HG03460 (cell line): ENCODE data around the gene PGBD5.
"Not testable (repeated sequence)": the region's sequence is repeated elsewhere in the genome, so short reads cannot be mapped to it uniquely, and the experiment has no call there.

Experiments
- ATAC-seq: cut with Tn5 transposase; IDR thresholded peaks from one replicate; pipeline ENCODE4 v1.9.1; 2021; ENCODE audit not compliant: unreplicated experiment

Gene PGBD5

DNA sequence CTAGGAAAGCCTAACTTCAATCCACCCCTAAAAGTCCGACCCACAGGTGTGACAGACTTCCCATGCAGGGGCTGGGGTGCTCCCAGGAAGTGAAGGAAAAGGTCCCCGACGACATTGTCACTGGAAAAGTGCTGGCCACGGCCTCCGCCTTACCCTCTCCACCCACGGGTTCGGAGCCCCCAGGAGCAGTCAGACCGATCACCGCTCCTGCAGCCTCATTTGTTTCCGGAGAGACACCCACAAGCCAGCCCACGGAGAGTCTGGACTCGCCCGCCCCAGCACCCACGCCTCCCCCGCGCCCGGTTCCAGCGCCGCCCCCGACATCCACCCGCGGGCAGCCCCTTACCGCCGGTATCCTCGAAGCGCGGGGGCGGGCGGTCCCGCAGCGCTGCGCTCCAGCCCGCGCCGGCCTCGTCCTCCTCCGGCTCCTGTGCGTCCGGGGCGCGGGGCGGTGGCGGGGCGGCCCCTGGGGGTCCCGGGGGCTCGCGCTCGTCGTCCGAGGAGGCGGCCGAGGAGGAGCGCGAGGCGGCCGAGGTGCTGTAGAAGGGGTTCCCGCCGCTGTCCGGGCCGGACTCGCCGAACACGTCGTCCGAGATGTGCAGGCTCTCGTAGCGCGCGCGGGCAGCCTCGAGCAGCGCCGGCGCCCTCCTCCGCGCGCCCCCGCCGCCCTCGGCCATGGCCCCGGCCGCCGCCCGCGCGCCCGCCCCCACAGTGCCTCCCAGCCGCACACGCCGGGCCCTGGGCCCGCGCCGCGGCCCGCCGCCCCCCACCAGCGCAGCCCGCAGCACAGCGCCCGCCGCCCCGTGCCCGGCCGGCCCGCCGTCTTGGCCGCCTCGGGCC is 660 bp downstream of the PGBD5 start:
- peak; percentile 8 for ATAC-seq

DNA sequence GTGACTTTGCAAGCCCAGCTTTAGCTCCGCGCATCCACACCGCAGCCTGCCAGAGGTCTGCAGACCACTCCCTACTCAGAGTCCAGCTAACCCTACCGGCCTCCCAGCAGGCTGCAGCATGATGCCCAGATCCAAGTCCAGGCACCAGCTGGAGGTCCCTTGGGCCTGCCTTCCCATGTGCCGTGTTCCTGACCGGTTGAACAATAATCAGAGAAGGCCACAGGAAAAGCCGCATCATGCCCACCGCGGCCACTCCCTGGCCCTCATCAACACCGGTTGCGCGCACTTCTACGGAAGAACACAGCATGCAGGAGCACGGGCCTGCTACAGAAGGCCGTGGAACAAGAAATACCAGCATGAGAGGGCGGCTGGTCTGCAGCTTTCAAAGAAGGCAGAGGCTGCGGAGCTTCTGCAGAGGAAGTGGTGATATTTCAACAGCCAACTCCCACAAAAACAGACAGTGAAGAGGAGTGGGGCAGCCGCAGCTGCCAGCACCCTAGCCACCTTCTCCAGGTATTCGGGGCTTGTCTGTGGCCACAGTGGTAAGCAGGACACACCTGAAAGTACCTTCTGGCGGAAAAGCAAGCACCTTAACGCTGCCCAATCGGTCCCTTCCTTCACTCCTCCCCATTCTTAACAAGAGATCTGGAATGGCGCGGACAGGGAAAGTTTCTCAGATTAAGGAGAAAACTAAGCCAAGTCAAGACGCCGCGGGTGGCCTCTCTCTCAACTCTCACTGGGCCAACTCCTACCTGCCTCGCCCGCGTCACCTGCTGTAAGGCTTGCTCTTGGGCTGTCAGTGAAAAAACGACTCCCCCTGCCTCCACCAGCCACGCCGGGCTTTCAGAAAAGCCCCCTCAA is 1.5 kb downstream of the PGBD5 start:
- no peak for ATAC-seq

DNA sequence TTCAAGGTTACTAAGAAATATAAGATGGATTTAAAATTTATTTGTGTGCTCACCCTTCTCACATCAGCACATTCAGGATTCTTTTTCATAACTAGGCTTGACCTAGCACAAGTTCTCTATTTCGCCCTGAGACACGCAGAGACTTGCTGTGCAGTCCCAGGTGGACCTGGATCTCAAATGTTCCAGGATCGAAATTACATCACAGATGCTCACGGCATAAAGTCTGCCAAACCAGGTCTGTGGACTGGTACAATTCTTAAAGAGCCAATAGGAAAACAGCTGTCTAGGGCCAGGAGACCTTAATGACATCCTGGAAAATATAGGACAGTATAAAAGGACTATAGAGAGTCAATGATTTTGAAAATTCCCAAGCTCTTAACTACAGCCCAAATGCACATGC is 2.2 kb downstream of the PGBD5 start:
- ATAC-seq, result no peak

DNA sequence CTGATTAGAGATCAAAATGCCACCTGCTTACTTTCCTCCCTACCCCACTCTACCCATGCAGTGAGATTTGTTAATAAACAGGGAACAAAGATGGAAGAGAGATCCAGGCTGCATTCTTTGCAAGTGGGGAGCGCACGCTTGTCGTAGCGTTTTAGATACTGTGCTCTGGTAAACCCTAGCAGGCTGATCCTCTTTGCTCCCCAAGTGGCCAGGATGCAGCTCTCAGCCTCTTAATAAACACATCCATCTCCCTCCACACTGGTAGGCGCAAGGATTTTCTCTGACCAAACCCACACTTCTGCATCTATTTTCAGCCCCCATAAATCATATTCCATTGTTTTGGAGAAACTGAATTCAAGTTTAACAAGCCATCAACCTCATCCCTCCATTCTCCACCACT is 2.9 kb downstream of the PGBD5 start:
- ATAC-seq, result no peak

DNA sequence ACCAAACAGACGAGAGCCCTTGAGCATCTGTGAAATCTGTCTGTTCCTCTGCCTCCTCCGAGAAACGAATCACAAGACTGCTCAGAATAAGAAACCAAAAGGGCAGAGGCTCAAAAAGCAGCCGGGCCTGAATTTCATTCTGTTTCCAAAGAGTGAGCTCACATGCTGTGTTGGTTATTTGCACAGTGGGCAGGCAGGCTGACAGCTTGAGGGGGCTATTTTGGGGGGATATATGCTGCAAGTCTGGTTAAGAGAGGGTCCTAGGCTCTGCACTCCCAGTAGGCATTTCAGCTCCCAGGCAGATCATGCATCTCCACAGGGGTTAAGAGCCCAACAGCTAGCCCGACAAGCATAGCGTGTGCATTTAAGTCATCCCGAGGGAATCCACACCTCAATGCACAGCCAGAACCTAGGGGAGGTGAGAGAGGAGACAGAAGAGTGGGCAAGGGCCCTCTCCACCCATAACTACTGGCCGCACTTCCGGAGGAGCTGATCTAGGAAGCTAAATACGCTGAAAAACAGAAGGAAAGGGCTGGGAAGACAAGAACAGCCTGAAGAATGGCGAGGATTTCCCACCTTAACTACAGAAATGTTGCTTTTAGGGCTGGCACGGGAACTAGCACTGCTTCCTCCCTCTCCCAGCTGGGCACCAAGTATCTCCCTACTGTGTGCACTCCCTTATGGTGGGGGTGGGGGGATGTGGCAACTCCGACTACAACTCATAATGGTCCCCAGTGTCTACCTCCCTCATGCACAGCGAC is 3.7 kb downstream of the PGBD5 start:
- ATAC-seq, result no peak

DNA sequence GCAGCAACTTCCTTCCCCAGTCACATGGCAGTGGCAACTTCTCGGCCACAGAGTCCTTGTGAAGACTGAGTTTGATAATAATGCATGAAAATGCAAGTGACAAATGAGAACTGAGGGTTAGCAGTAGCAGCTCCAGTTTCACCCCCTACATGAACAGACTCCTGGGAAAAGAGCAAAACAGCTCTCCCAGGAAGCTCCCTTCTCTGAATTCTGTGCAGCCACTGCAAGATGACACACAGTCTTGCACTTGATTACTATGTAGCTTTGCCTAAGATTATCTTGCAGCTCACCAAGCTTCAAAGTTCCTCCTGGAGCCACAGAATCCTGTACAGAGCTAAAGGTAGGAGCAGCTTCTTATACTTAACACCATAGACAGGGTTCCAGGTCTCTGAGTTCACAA is 4.7 kb downstream of the PGBD5 start:
- no peak for ATAC-seq

DNA sequence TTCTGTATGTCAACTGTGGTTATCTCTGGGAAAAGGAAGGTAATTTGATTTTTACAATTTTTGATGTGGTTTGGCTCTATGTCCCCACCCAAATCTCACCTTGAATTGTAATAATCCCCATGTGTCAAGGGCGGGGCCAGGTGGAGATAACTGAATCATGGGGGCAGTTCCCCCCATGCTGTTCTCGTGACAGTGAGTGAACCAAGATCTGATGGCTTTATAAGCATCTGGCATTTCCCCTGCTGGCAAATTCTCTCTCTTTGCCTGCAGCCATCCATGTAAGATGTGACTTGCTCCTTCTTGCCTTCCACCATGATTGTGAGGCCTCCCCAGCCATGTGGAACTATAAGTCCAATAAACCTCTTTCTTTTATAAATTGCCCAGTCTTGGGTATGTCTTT is 5.8 kb downstream of the PGBD5 start:
- ATAC-seq, result not testable (repeated sequence)

DNA sequence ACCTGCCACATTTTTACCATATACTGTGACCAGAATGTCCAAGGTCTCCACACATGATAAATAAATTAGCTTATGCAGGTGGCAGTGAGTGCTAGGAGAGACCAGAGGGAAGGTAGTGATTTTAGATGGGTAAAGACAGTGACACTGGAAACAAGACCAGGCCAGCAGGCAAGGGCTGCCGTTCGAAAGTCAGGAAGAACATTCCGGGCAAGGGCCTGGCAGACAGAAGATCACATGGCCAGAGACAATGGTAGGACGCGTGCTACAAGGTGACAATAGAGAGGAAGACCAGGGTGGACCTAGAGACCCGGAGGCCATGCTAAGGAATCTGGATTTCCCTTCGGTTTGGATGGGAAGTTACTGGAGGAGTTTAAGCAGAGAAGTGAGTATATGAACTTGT is 9.7 kb downstream of the PGBD5 start:
- ATAC-seq, result no peak

DNA sequence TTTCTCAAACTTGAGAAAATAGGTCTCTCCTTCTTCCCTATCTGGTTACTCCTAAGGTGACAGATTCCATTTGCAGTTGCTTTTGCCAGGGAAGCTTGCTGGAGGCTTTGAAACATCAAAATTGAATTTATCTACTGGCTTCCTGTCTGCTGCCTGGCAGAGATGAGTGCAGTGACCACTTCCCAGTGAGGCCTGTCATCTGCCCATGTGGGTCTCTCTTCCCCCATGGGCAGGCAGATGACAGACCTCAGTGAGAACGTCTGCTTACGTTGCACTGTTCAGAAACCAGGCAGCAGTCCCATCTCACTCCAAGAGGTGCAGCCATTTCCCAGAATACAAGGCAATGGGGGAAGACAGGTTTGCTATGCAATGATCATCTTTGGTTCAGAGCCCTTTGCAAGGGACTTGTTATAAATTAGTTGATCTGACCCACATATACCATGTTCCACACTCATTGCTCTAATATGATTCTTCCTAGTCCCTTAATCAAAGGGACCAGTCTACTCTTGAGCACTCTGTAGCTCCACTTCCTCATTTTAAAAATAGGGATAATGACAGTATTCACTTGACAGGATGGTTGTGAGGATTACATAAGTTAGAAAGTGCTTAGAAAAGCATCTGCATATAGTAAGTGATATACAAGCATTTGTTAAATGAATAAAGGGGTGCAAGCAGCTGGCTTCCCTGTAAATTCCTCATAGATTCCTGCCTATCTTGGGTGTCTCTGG is 10.6 kb downstream of the PGBD5 start:
- ATAC-seq, result no peak

DNA sequence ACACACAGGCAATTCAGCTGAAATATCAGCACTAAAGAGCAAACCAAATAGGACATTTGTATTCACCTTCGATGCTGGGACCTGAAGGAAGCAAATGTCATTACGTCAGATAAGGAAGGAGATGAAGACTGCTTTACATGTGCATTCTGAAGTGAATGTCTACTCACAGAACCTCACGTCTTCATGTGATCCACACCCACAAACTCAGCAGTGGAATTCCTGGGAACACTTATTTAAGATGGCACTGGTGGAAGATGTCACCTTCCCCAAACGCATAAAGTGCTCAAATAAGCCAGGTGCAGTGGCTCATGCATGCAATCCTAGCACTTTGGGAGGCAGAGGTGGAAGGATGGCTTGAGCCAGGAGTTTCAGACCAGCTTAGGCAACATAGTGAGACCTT is 11.4 kb downstream of the PGBD5 start:
- no peak for ATAC-seq

DNA sequence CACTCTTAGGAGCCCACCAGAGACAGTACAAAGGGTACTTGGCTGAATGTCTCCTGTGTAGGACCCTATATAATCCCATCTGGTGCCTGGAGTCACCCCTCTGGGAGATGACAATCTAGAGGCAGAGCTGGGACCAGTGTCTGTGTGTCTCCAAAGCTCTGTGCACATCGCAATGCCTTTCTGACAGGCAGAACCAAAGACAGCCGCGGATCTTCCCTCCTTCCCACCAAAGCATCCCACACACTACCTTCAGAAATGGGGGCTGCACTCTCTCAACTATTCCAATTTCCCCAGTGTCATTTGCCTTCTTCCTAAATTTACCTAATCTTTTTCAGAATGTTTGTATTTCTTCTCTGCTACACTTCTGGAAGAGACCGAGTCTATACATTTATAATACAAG is 12.0 kb downstream of the PGBD5 start:
- ATAC-seq, result no peak

DNA sequence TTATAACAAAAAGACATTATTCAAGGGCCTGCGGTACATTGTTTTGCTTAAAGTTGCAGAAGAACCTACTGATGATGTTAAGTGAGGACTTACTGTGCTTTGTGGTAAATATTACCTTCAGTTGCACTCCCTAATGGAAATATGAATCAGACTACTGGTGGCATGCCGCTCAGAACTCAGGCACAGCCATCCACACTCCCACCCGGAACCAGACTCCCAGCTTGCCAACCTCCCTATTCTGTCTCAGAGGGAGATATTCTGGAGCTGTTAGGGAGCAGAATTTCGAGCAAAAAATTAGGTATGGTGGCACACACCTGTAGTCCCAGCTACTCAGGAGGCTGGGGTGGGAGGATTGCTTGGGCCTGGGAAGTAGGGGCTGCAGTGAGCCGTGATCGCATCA is 13.1 kb downstream of the PGBD5 start:
- ATAC-seq, result no peak

DNA sequence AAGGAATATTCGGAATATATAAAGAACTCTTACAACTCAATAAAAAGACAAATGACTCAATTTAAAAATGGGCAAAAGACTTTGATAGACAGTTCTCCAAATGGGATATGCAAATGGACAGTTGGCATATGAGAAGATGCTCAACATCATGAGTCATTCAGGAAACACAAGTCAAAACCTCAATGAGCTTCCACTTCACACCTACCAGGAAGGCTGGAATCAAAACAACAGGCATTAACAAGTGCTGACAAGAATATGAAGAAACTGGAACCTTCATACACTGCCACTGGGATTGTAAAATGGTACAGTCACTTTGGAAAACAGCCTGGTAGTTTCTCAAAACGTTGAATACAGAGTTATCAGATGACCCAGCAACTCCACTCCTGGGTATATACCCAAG is 17.2 kb downstream of the PGBD5 start:
- ATAC-seq, result no peak

DNA sequence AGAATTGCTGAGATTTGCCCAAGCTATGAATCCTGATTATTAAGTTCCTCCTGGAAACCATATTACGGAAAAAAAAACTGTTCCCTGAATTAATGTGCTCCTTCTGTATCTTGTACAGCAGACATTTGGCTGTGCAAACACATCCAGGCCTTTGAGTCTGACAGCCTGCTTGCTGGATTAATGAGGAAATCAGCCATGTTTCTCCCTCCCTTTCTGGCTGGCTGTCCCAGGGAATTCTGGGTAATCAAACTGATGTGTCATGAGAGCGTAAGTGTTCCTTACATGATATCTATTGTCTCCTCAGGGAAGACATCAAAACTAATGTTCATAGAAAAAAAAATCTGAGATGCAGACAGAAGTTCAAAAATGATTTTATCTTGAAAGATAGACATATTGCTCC is 18.8 kb downstream of the PGBD5 start:
- no peak for ATAC-seq

DNA sequence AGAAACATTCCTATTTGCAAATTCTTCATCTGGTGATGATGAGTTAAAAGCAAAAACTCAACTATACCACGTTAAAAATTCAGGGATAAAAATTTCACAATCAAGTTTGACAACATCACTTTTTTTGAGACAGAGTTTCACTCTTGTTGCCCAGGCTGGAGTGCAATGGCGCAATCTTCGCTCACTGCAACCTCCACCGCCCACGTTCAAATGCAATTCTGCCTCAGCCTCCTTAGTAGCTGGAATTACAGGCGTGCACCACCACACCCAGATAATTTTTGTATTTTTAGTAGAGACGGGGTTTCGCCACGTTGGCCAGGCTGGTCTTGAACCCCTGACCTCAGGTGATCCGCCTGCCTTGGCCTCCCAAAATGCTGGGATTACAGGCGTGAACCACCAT is 19.4 kb downstream of the PGBD5 start:
- not testable (repeated sequence) for ATAC-seq

DNA sequence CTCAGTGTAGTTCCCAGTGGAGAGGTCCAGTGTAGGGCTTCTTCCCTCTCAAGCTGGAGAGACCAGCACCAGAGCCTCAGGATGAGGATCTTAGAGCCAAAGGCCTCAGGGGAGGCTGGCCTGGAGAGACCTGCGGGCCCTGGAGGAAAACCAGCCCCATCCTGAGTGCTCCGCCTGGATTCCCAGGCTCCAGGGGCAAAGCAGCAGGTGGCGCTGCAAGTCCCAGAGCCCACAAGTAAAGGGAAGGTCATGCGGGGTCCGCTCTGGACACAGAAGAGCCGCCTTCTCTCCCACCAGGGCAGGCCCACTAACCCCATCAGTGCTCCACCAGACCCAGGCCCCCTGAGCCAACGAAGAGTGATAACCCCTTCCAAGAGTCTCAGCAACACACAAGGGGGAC is 22.7 kb downstream of the PGBD5 start:
- no peak for ATAC-seq

DNA sequence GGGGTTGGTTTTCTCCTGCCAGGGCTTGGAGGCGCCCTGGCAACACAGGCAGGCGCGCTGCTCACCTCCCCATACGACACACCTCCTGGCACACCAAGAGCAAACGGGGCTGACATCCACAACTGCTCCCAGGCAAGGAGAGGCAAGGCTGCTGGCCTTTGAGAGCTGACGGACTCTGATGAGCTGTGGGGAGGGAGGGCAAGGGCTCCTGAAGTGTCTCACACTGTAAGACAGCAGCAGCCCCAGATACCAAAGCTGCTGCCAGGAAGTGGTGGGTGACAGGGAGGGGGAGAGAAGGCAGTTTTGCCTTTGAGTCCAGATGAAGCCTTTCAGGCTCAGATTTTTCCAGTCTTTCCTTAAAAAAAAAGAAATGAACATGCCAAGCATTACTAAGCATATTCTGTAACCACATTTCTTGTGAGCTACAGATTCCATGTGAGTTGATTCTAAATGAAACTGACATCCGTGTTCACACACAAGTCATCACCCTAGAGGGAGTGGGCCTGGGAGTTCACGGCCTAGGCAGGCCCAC is 24.3 kb downstream of the PGBD5 start:
- no peak for ATAC-seq

DNA sequence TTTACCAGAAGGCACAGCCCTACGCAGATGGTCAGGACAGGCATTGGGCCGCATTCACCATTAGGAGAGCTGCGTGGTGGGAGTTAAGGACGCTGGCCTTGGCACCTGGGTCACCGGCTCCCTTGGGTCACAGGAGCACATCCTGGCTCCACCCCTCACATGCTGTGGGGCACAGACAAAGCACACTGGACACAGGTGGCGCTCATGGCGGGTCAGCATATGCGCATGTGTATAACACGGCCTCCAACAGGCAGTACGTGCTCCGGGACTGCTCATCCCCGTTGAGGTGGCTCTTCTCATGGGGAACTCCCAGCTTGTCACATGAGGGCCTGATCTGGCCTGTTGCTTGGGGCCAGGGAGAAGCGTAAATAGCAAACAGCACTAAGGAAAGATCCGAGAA is 25.0 kb downstream of the PGBD5 start:
- ATAC-seq, result no peak

DNA sequence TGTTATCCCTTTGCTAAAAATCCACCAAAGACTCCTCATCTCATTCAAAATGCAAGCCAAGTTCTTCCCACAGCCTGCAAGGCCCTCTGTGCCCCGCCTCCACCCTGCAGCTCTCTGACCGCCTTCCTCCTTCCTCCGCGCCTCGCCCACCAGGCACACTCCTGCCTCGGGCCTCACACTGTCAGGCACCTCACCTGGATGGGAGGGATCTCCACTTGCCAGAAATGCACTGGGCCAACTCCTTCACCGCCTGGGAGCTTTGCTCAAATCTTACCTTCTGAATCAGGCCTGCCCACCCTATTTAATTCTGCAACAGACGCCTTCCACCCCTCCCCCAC is 26.2 kb downstream of the PGBD5 start:
- no peak for ATAC-seq

DNA sequence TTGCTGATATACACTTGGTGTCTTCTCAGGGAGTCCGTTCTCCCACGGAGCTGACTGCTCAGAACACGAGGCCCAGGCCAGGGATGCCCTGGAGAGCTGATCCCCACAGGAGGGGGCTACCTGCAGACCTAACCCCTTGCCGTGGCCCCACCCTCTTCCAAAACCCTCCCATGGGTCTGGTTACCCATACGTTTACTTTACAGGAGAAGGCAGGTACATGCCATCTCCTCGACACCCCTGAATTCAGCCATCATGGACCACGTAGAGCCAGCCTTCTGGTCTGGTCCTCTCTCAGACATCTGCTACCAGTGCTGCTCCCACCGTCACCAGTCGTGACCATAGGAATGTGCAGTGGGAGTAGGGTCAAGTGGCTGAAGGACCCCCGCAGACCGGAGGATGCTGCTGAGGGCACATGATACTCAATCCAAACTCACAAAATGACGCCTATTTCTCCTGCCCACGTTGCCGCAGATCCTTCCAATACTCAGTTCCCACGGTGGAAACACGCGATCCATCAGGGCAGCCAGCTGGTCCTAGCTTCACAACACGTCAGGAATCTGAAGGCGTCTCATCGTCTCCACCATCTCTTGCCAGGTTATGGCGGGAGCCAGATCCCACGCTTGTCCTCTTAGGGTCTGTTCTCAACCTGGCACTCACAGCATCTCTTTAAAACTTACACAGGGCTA is 26.7 kb downstream of the PGBD5 start:
- ATAC-seq, result no peak
